22Rv1 (cell line): Measurements from ENCODE around the gene RAB3C.

ENCODE experiments used
- H3K27ac ChIP-seq: fragments of 450-650 bp; 2 replicates; pipeline ENCODE4 v1.5.1; 2017
- ZFX ChIP-seq: fragments of 450-650 bp; IDR thresholded peaks from 2 replicates; pipeline ENCODE4 v1.6.1; 2017; ENCODE audit warnings: antibody characterized with exemption, borderline replicate concordance
- TF ChIP-seq, protein P1 (sequence below): fragments of 450-650 bp; IDR thresholded peaks from 2 replicates; pipeline ENCODE4 v1.5.1; 2017; ENCODE audit warnings: mild to moderate bottlenecking

The RAB3C gene

DNA sequence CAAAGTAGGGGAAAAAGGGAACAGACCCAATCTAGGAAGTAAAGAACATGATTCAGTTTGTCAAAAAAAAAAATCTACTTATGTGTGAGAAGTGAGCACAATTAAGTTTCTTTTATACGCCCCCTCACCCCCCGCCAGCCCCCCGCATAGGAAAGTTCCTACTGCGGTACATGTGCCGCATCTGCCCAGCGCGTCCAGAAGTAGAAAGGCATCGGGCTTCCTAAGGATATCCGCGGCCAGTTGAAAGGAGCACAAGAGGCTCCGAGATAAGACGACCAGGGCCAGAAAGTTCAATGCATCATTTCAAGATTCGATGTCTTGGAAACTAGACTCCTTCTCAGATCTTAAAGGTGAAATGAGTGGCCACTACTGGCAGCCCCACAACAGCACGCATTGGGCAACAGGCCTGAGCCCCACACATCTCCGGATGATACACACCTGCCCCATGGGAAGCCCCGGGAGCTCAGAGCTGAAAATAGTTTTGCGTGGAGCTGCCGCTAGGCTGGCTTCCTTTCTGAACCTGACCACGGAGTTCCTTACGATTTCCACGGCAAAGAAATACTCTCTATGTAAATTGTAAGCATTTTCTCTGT lies 203.9 kb downstream of the RAB3C start:
- no peak for TF ChIP-seq ZFX
- H3K27ac ChIP-seq, result no peak overlapping the region

DNA sequence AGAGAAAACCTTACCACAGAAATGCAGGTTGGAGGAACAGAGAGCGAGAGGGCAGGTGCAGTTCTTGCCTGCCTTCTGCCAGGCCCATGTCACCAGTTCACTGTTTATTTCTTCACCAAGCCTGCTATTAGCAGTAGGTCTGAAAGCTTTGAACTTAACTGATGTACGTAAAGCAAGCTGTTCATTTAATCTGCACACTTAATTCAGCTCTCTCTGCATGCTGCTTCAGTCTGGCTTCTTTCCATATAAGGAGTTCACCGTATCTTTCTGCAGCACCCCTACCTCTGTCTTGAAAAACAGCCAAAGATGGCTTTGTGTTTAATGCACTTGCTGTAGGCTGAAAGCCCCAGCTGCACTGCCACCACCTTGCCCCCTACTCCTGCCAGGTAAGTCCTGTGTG lies 205.1 kb downstream of the RAB3C start:
- no peak for TF ChIP-seq ZFX
- TF ChIP-seq, protein P1, sequence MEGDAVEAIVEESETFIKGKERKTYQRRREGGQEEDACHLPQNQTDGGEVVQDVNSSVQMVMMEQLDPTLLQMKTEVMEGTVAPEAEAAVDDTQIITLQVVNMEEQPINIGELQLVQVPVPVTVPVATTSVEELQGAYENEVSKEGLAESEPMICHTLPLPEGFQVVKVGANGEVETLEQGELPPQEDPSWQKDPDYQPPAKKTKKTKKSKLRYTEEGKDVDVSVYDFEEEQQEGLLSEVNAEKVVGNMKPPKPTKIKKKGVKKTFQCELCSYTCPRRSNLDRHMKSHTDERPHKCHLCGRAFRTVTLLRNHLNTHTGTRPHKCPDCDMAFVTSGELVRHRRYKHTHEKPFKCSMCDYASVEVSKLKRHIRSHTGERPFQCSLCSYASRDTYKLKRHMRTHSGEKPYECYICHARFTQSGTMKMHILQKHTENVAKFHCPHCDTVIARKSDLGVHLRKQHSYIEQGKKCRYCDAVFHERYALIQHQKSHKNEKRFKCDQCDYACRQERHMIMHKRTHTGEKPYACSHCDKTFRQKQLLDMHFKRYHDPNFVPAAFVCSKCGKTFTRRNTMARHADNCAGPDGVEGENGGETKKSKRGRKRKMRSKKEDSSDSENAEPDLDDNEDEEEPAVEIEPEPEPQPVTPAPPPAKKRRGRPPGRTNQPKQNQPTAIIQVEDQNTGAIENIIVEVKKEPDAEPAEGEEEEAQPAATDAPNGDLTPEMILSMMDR, result no peak

DNA sequence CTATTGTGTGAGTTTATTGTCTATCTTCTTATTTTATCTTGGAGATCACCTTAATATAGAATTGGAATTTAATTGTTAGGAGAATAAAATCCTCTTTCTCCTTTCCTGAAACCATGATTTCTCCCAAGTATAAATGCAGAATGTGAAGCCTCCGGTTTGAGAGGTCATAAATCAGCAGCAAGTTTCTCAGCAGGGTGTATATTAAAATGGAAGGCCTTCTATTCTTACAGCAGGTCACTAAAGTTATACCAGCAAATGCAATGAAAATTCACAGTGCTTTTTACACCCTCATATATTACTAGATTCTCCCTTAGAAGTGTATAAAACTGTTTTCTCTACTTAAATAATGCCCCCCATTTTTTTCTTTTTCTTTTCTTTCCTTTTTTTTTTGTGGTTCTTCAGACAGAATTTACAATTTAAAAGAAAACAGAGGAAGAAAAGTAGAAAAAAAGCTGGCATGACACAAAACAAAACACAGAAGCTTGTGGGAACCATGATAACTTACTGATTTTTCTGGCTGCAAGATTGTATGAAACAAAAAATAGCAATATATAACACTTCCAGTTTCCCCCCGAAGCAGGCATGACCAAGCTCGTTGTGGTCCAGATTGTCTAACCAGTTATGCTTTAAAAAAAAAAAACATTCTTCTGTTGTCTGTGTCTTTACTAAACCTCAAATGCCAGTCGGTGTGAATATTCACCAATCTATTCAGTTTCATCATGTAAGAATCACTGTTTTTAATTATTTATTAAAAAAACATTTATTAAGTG lies 211.2 kb downstream of the RAB3C start:
- H3K27ac ChIP-seq, result no peak overlapping the region
- no peak for TF ChIP-seq ZFX

More for the DNA sequence above, 205.1 kb downstream of the RAB3C start:
- H3K27ac ChIP-seq, result no peak overlapping the region

DNA sequence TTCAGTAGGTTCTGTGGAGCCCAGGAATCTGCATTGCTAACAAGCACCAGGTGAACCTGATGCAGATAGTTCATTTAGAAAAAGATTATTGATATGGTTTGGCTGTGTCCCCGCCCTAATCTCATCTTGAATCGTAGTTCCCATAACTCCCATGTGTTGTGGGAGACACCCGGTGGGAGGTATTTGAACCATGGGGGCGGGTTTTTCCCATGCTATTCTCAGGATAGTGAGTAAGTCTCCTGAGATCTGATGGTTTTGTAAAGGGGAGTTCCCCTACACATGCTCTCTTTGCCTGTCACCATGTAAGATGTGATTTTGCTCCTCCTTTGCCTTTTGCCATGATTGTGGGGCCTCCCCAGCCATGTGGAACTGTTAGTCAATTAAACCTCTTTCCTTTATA lies 212.0 kb downstream of the RAB3C start:
- H3K27ac ChIP-seq, result no peak overlapping the region
- no peak for TF ChIP-seq ZFX
- TF ChIP-seq, protein P1, result no peak

DNA sequence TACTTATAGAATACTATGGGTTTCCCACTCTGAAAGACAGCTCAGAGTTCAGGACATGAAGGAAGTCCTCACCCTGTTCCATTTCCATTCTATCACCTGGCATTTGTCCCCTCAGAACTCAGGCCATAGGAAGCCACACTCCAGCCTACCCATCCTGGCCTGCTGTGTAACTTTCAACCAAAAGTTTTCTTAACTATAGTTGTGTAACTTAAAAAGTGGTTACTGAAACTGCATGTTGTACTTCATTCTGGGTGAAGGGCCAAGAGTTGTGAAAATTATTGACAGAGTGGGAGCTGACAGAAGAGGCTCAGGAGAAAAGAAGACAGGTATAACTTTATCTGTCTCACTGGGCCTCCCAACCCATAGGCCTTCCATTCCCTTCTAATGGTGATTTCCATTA lies 212.5 kb downstream of the RAB3C start:
- no peak for TF ChIP-seq ZFX
- TF ChIP-seq, protein P1, result no peak

DNA sequence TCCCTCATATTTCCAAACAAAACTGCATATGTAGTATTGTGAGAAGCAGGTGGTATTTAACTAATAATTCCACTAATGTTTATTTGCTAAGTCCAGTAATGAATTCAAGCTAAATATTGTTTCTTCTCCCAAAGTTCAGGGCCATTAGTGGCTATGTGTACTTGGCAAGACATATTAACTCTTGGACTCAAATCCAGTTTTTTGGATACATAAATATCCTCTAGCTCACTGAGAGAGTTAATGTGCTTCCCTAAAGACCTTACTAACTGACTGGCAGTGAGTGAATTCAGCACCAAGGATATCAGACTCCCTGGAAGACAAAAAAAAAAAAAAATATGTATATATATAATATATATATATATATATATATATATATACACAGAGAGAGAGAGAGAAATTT lies 214.1 kb downstream of the RAB3C start:
- TF ChIP-seq ZFX, result no peak
- TF ChIP-seq, protein P1, result no peak
- H3K27ac ChIP-seq, result no peak overlapping the region

More for the DNA sequence above, 212.5 kb downstream of the RAB3C start:
- no peak overlapping the region for H3K27ac ChIP-seq

DNA sequence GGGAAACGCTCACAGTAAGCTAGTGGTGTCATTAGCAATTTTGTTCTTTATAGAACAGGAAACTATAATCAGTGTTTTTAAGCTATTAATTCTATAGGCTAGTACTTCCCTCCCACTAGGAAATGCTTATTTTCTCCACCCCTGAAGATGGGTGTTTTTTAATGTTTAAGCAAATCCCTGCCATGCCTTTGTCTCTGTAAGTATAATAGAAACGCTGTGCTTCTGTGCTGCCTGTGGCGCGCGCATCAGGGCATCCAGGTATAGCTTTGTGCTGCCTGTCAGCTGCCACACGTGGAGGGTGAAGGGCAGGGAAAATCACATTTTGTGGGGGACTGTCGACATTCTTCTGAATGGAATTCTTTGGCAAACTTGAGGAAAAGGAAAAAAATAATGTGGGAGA lies 217.5 kb downstream of the RAB3C start:
- TF ChIP-seq ZFX, result no peak
- TF ChIP-seq, protein P1, result no peak
- no peak overlapping the region for H3K27ac ChIP-seq

DNA sequence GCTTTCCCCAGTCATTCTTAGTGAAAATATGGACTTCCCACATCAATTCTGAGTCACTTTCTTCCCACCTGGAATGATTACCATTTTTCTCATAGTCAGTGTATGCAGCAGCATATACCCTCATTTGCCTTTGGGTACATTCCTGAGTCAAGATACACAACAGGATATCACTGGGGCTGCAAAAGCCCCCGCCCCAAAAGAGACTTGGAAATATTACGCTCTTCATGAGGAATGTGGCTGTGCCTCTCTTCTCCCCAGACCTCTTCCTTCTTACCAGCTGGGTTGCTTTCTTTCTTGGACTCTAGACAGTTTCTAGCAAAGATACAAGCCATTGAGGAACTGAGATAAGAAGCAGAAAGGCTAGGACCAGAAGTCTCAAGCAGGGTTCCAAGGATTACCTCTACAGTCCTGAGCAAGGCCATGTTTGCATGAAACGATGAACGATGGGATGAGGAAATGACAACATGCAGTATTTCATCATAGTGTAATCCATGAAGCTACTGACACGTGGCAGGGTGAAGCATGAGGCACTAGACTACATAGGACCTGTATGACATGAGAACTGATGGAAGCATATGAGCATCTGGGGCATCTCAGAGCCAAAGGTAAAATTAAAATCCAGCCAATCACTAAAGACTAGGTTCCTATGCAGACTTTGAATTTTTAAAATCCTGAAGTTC lies 218.1 kb downstream of the RAB3C start:
- no peak for TF ChIP-seq ZFX
- TF ChIP-seq, protein P1, result no peak
- no peak overlapping the region for H3K27ac ChIP-seq
